Measurements from ENCODE around the gene PTPN13.
"Not testable (repeated sequence)": the region's sequence is repeated elsewhere in the genome, so short reads cannot be mapped to it uniquely, and the experiment has no call there.

The PTPN13 gene

DNA sequence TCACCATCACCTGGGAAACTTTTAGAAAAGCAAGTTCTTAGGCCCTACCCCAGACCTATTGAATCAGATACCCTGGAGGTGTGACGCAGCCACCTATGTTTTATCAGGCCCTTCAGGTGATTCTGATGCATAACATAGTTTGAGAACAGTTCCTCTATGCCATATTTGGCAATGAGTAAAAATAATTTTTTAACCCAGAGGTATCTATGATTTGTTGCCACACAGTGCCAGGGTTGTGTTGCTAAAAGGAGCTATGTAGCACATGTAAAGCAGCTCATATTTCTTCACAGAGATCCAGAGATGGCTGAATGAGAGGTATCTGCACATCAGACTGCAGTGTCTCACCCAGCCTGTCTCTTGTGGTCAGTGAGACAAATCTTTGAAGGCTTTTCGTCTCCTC lies 85.3 kb downstream of the PTPN13 start:
- no peaks in the 10 kb centered on the region for H3K36me3 ChIP-seq (ENCODE audit: control insufficient read depth, low read depth, low read length)

DNA sequence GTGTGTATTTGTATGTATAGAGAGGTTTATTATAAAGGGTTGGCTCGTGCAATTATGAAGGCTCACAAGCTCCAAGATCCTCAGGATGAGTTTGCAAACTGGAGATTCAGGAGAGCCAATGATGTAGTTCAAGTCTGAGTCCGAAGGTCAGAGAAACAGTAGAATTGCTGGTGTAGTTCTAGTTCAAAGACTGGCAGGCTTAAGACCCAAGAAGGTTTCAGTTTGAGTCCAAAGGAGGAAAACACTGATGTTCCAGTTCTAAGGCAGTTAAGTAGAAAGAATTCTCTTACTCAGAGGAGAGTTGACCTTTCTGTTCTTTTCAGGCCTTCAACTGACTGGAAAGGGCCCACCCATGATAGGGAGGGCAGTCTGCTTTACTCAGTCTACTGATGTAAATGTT lies 89.1 kb downstream of the PTPN13 start:
- Histone ChIP-seq H3K9ac (ENCODE audit: low read length) (no peak overlapping the region), H3K9me3 (ENCODE audit: control insufficient read depth, low read depth, low read length) (no peaks in the 10 kb centered on the region), H3K27me3 (ENCODE audit: control insufficient read depth, insufficient read depth, low read length) (no peaks in the 10 kb centered on the region), H3K4me1 (ENCODE audit: control insufficient read depth, low read depth, low read length) (no peaks in the 10 kb centered on the region), H3K4me3 (ENCODE audit: low read length) (no peak overlapping the region), H3K27ac (ENCODE audit: low read length) (no peak overlapping the region), H3K36me3 (ENCODE audit: control insufficient read depth, low read depth, low read length) (no peaks in the 10 kb centered on the region)

More for the DNA sequence above, 85.3 kb downstream of the PTPN13 start:
- Histone ChIP-seq H3K27me3 (ENCODE audit: control insufficient read depth, insufficient read depth, low read length) (no peaks in the 10 kb centered on the region), H3K4me1 (ENCODE audit: control insufficient read depth, low read depth, low read length) (no peaks in the 10 kb centered on the region), H3K9ac (ENCODE audit: low read length) (no peak overlapping the region), H3K27ac (ENCODE audit: low read length) (no peak overlapping the region), H3K9me3 (ENCODE audit: control insufficient read depth, low read depth, low read length) (no peaks in the 10 kb centered on the region), H3K4me3 (ENCODE audit: low read length) (no peak overlapping the region)

DNA sequence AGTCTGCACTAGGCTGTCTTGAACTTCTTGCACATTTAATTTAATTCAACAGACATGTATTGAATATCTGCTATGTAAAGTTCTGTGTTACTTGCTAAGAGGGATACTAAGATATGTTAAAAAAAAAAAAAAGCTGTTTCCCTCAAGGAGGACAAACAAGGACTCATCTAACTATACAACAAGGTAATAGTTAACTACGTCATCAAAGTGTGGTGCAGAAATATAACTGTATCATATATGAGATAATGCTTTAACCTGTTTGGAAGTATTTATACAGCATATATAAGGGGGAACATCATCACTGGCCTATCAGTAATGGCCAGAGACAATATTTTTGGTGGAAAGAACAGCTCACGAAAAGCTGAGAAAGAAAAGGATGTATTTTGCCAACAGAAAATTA lies 89.9 kb downstream of the PTPN13 start:
- H3K9me3 ChIP-seq (ENCODE audit: control insufficient read depth, low read depth, low read length), result no peaks in the 10 kb centered on the region
- H3K27me3 ChIP-seq (ENCODE audit: control insufficient read depth, insufficient read depth, low read length), result no peaks in the 10 kb centered on the region
- no peak overlapping the region for H3K4me3 ChIP-seq (ENCODE audit: low read length)
- no peaks in the 10 kb centered on the region for H3K4me1 ChIP-seq (ENCODE audit: control insufficient read depth, low read depth, low read length)
- H3K27ac ChIP-seq (ENCODE audit: low read length), result no peak overlapping the region
- no peaks in the 10 kb centered on the region for H3K36me3 ChIP-seq (ENCODE audit: control insufficient read depth, low read depth, low read length)
- no peak overlapping the region for H3K9ac ChIP-seq (ENCODE audit: low read length)

- Histone ChIP-seq H3K27me3 (ENCODE audit: control insufficient read depth, insufficient read depth, low read length) (no peaks in the 10 kb centered on the region), H3K27ac (ENCODE audit: low read length) (no peak overlapping the region)
Observed at GRCh38 chr4:86685401-86685800, 91.3 kb downstream of the PTPN13 start.

GRCh38 chr4:86686741-86687140 lies 92.6 kb downstream of the PTPN13 start:
- Histone ChIP-seq H3K9ac (ENCODE audit: low read length) (no peak overlapping the region), H3K4me1 (ENCODE audit: control insufficient read depth, low read depth, low read length) (no peaks in the 10 kb centered on the region), H3K27ac (ENCODE audit: low read length) (no peak overlapping the region), H3K27me3 (ENCODE audit: control insufficient read depth, insufficient read depth, low read length) (no peaks in the 10 kb centered on the region), H3K36me3 (ENCODE audit: control insufficient read depth, low read depth, low read length) (no peaks in the 10 kb centered on the region), H3K4me3 (ENCODE audit: low read length) (no peak overlapping the region), H3K9me3 (ENCODE audit: control insufficient read depth, low read depth, low read length) (no peaks in the 10 kb centered on the region)

More at GRCh38 chr4:86685401-86685800, 91.3 kb downstream of the PTPN13 start:
- no peak overlapping the region for H3K4me3 ChIP-seq (ENCODE audit: low read length)
- H3K9me3 ChIP-seq (ENCODE audit: control insufficient read depth, low read depth, low read length), result no peaks in the 10 kb centered on the region
- no peaks in the 10 kb centered on the region for H3K36me3 ChIP-seq (ENCODE audit: control insufficient read depth, low read depth, low read length)
- no peak overlapping the region for H3K9ac ChIP-seq (ENCODE audit: low read length)
- H3K4me1 ChIP-seq (ENCODE audit: control insufficient read depth, low read depth, low read length), result no peaks in the 10 kb centered on the region

GRCh38 chr4:86688026-86688425 lies 93.9 kb downstream of the PTPN13 start:
- no peaks in the 10 kb centered on the region for H3K9me3 ChIP-seq (ENCODE audit: control insufficient read depth, low read depth, low read length)
- H3K9ac ChIP-seq (ENCODE audit: low read length), result no peak overlapping the region
- H3K36me3 ChIP-seq (ENCODE audit: control insufficient read depth, low read depth, low read length), result no peaks in the 10 kb centered on the region
- H3K27me3 ChIP-seq (ENCODE audit: control insufficient read depth, insufficient read depth, low read length), result no peaks in the 10 kb centered on the region
- H3K4me3 ChIP-seq (ENCODE audit: low read length), result no peak overlapping the region
- no peak overlapping the region for H3K27ac ChIP-seq (ENCODE audit: low read length)
- H3K4me1 ChIP-seq (ENCODE audit: control insufficient read depth, low read depth, low read length), result no peaks in the 10 kb centered on the region

GRCh38 chr4:86704601-86705000 lies 110.5 kb downstream of the PTPN13 start:
- peaks cover 5% of the 10 kb centered on the region for H3K36me3 ChIP-seq (ENCODE audit: control insufficient read depth, low read depth, low read length)
- no peak overlapping the region for H3K4me3 ChIP-seq (ENCODE audit: low read length)
- H3K27me3 ChIP-seq (ENCODE audit: control insufficient read depth, insufficient read depth, low read length), result no peaks in the 10 kb centered on the region
- H3K9ac ChIP-seq (ENCODE audit: low read length), result no peak overlapping the region
- H3K9me3 ChIP-seq (ENCODE audit: control insufficient read depth, low read depth, low read length), result no peaks in the 10 kb centered on the region
- H3K27ac ChIP-seq (ENCODE audit: low read length), result no peak overlapping the region
- no peaks in the 10 kb centered on the region for H3K4me1 ChIP-seq (ENCODE audit: control insufficient read depth, low read depth, low read length)

- Histone ChIP-seq H3K27ac (ENCODE audit: low read length) (no peak overlapping the region), H3K9ac (ENCODE audit: low read length) (no peak overlapping the region), H3K27me3 (ENCODE audit: control insufficient read depth, insufficient read depth, low read length) (no peaks in the 10 kb centered on the region), H3K36me3 (ENCODE audit: control insufficient read depth, low read depth, low read length) (peaks cover 1% of the 10 kb centered on the region), H3K9me3 (ENCODE audit: control insufficient read depth, low read depth, low read length) (no peaks in the 10 kb centered on the region), H3K4me1 (ENCODE audit: control insufficient read depth, low read depth, low read length) (no peaks in the 10 kb centered on the region), H3K4me3 (ENCODE audit: low read length) (no peak overlapping the region)
Observed at GRCh38 chr4:86706923-86707597, 112.9 kb downstream of the PTPN13 start.

- peaks cover 10% of the 10 kb centered on the region for H3K36me3 ChIP-seq (ENCODE audit: control insufficient read depth, low read depth, low read length)
Observed at GRCh38 chr4:86717651-86718050, 123.5 kb downstream of the PTPN13 start.

GRCh38 chr4:86718152-86718551 lies 124.0 kb downstream of the PTPN13 start:
- Histone ChIP-seq H3K4me3 (ENCODE audit: low read length) (no peak overlapping the region), H3K9me3 (ENCODE audit: control insufficient read depth, low read depth, low read length) (no peaks in the 10 kb centered on the region), H3K27ac (ENCODE audit: low read length) (no peak overlapping the region), H3K36me3 (ENCODE audit: control insufficient read depth, low read depth, low read length) (peaks cover 10% of the 10 kb centered on the region), H3K9ac (ENCODE audit: low read length) (no peak overlapping the region), H3K27me3 (ENCODE audit: control insufficient read depth, insufficient read depth, low read length) (no peaks in the 10 kb centered on the region), H3K4me1 (ENCODE audit: control insufficient read depth, low read depth, low read length) (no peaks in the 10 kb centered on the region)

More at GRCh38 chr4:86717651-86718050, 123.5 kb downstream of the PTPN13 start:
- H3K27me3 ChIP-seq (ENCODE audit: control insufficient read depth, insufficient read depth, low read length), result no peaks in the 10 kb centered on the region
- no peak overlapping the region for H3K4me3 ChIP-seq (ENCODE audit: low read length)
- H3K4me1 ChIP-seq (ENCODE audit: control insufficient read depth, low read depth, low read length), result no peaks in the 10 kb centered on the region
- H3K27ac ChIP-seq (ENCODE audit: low read length), result no peak overlapping the region
- no peaks in the 10 kb centered on the region for H3K9me3 ChIP-seq (ENCODE audit: control insufficient read depth, low read depth, low read length)
- H3K9ac ChIP-seq (ENCODE audit: low read length), result no peak overlapping the region

DNA sequence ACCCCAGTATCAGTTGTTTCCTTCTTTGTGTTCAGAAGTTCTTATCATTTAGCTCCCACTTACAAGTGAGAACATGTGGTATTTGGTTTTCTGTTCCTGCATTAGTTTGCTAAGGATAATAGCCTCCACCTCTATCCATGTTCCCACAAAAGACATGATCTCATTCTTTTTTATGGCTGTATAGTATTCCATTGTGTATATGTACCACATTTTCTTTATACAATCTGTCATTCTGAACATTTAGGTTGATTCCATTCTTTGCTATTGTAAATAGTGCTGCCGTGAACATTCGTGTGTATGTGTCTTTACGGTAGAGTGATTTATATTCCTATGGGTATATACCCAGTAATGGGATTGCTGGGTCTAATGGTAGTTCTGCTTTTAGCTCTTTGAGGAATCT lies 125.0 kb downstream of the PTPN13 start:
- peaks cover 13% of the 10 kb centered on the region for H3K36me3 ChIP-seq (ENCODE audit: control insufficient read depth, low read depth, low read length)
- H3K9me3 ChIP-seq (ENCODE audit: control insufficient read depth, low read depth, low read length); H3K27ac ChIP-seq (ENCODE audit: low read length): not testable (repeated sequence)

GRCh38 chr4:86720508-86721068 lies 126.5 kb downstream of the PTPN13 start:
- H3K4me1 ChIP-seq (ENCODE audit: control insufficient read depth, low read depth, low read length), result no peaks in the 10 kb centered on the region
- no peaks in the 10 kb centered on the region for H3K27me3 ChIP-seq (ENCODE audit: control insufficient read depth, insufficient read depth, low read length)
- peaks cover 13% of the 10 kb centered on the region for H3K36me3 ChIP-seq (ENCODE audit: control insufficient read depth, low read depth, low read length)
- H3K4me3 ChIP-seq (ENCODE audit: low read length), result no peak overlapping the region
- no peak overlapping the region for H3K27ac ChIP-seq (ENCODE audit: low read length)
- H3K9me3 ChIP-seq (ENCODE audit: control insufficient read depth, low read depth, low read length), result no peaks in the 10 kb centered on the region
- H3K9ac ChIP-seq (ENCODE audit: low read length), result no peak overlapping the region

More for the DNA sequence above, 125.0 kb downstream of the PTPN13 start:
- not testable (repeated sequence) for H3K9ac ChIP-seq (ENCODE audit: low read length); H3K4me1 ChIP-seq (ENCODE audit: control insufficient read depth, low read depth, low read length); H3K4me3 ChIP-seq (ENCODE audit: low read length); H3K27me3 ChIP-seq (ENCODE audit: control insufficient read depth, insufficient read depth, low read length)

Data from iPS-18a (cell line).